HepG2 (cell line): ENCODE measurements around the gene MYO18A. TPM values are rescaled to one million over a fixed set of nuclear protein-coding genes. Genes with fewer than 3 reads are reported as not detected.

Source experiments
- CERS6 ChIP-seq: sonication (generic); formaldehyde crosslinking; IDR thresholded peaks from 2 replicates; pipeline ENCODE4 v1.5.0; 2020; ENCODE audit warnings: missing genetic modification reagents
- E2F5 ChIP-seq: sonication (generic); formaldehyde crosslinking; conservative IDR thresholded peaks from 2 replicates; pipeline ENCODE4 v1.4.0; 2020; ENCODE audit warnings: missing genetic modification reagents
- HES4 ChIP-seq: sonication (generic); formaldehyde crosslinking; IDR thresholded peaks from 2 replicates; pipeline ENCODE4 v1.9.0; 2021; ENCODE audit warnings: mild to moderate bottlenecking, missing genetic modification reagents, borderline replicate concordance
- HINFP ChIP-seq: sonication (generic); formaldehyde crosslinking; IDR thresholded peaks from 2 replicates; pipeline ENCODE4 v1.4.0; 2020; ENCODE audit warnings: low read depth, mild to moderate bottlenecking, missing genetic modification reagents
- IRF9 ChIP-seq: sonication (generic); formaldehyde crosslinking; IDR thresholded peaks from 2 replicates; pipeline ENCODE4 v1.8.0; 2022; ENCODE audit warnings: missing genetic modification reagents, mild to moderate bottlenecking, borderline replicate concordance
- JUNB ChIP-seq: sonication (generic); formaldehyde crosslinking; IDR thresholded peaks from 2 replicates; pipeline ENCODE4 v1.8.0; 2022; ENCODE audit warnings: missing genetic modification reagents, mild to moderate bottlenecking, borderline replicate concordance
- ONECUT2 ChIP-seq: sonication (generic); formaldehyde crosslinking; IDR thresholded peaks from 2 replicates; pipeline ENCODE4 v1.4.0; 2020; ENCODE audit warnings: missing genetic modification reagents
- PLSCR1 ChIP-seq: sonication (generic); formaldehyde crosslinking; IDR thresholded peaks from 2 replicates; pipeline ENCODE4 v1.5.0; 2020; ENCODE audit warnings: missing genetic modification reagents, mild to moderate bottlenecking, borderline replicate concordance
- REL ChIP-seq: sonication (generic); formaldehyde crosslinking; conservative IDR thresholded peaks from 2 replicates; pipeline ENCODE4 v1.8.0; 2022; ENCODE audit warnings: mild to moderate bottlenecking, missing genetic modification reagents, moderate library complexity
- RFX5 ChIP-seq: IDR thresholded peaks from 2 replicates; pipeline ENCODE4 v1.6.1; 2011; ENCODE audit warnings: low read depth, low read length, improper control_type of control experiment
- SIX1 ChIP-seq: sonication (generic); formaldehyde crosslinking; IDR thresholded peaks from 2 replicates; pipeline ENCODE4 v1.4.0; 2020; ENCODE audit warnings: missing genetic modification reagents, borderline replicate concordance
- SMARCE1 ChIP-seq: fragments of 450-650 bp; IDR thresholded peaks from 2 replicates; pipeline ENCODE4 v1.6.1; 2017; ENCODE audit warnings: borderline replicate concordance
- TEAD2 ChIP-seq: sonication (generic); formaldehyde crosslinking; IDR thresholded peaks from 2 replicates; pipeline ENCODE4 v1.9.0; 2021; ENCODE audit warnings: missing genetic modification reagents
- TSC22D2 ChIP-seq: sonication (generic); formaldehyde crosslinking; IDR thresholded peaks from 2 replicates; pipeline ENCODE4 v1.5.1; 2020; ENCODE audit warnings: missing genetic modification reagents, mild to moderate bottlenecking, borderline replicate concordance
- ZBTB33 ChIP-seq: sonication (generic); formaldehyde crosslinking; IDR thresholded peaks from 2 replicates; pipeline ENCODE4 v1.4.0; 2020; ENCODE audit warnings: missing genetic modification reagents
- ZNF143 ChIP-seq: sonication (generic); formaldehyde crosslinking; IDR thresholded peaks from 2 replicates; pipeline ENCODE4 v1.4.0; 2020; ENCODE audit warnings: missing genetic modification reagents
- ZNF230 ChIP-seq: sonication (generic); formaldehyde crosslinking; IDR thresholded peaks from 2 replicates; pipeline ENCODE4 v1.4.0; 2020; ENCODE audit warnings: mild to moderate bottlenecking, missing genetic modification reagents
- ZNF460 ChIP-seq: sonication (generic); formaldehyde crosslinking; IDR thresholded peaks from 2 replicates; pipeline ENCODE4 v1.5.1; 2020; ENCODE audit warnings: missing genetic modification reagents, mild to moderate bottlenecking, borderline replicate concordance
- ZNF468 ChIP-seq: sonication (generic); formaldehyde crosslinking; IDR thresholded peaks from 2 replicates; pipeline ENCODE4 v1.8.0; 2022; ENCODE audit warnings: mild to moderate bottlenecking, moderate library complexity, missing genetic modification reagents
- ZNF598 ChIP-seq: sonication (generic); formaldehyde crosslinking; IDR thresholded peaks from 2 replicates; pipeline ENCODE4 v1.5.1; 2020; ENCODE audit warnings: mild to moderate bottlenecking, missing genetic modification reagents, borderline replicate concordance
- ZNF605 ChIP-seq: sonication (generic); formaldehyde crosslinking; IDR thresholded peaks from 2 replicates; pipeline ENCODE4 v1.8.0; 2022; ENCODE audit warnings: mild to moderate bottlenecking, missing genetic modification reagents
- ZNF790 ChIP-seq: sonication (generic); formaldehyde crosslinking; IDR thresholded peaks from 2 replicates; pipeline ENCODE4 v1.8.0; 2022; ENCODE audit warnings: missing genetic modification reagents, mild to moderate bottlenecking, borderline replicate concordance
- ZSCAN29 ChIP-seq: sonication (generic); formaldehyde crosslinking; conservative IDR thresholded peaks from 2 replicates; pipeline ENCODE4 v1.4.0; 2020; ENCODE audit warnings: mild to moderate bottlenecking, missing genetic modification reagents
- polyA plus RNA-seq, 8 experiments: library from polyadenylated mRNA; depleted of rRNA in 3 of 8; stranded (reverse) in 7 of 8; unstranded in 1 of 8; fragments of >200 nt; fragmentation: Illumina TruSeq in 4 of 8; extraction: Trizol in 4 of 8; gene quantifications; 2 replicates each; pipeline versions ENCODE4 v1.2.1 to v1.2.3, GENCODE V29; 2011 to 2016; ENCODE audit warnings: low read depth in 4 of 8, missing spikeins in 1 of 8, mixed read lengths in 1 of 8; ENCODE audit not compliant: insufficient read depth in 1 of 8
- total RNA-seq, 5 experiments: library from RNA; depleted of rRNA; stranded (reverse); fragments of >200 nt; fragmentation: Illumina TruSeq; extraction: Trizol; gene quantifications; 2 replicates each; pipeline ENCODE4 v1.2.3, GENCODE V29; 2016; ENCODE audit warnings: low read depth in 1 of 5

Gene MYO18A
- total and polyA plus RNA-seq, 2 of the 13 experiments (the other 11 are each of a cell fraction or from before 2014, with no cell fraction given) = 16.8 to 24.8 TPM

DNA sequence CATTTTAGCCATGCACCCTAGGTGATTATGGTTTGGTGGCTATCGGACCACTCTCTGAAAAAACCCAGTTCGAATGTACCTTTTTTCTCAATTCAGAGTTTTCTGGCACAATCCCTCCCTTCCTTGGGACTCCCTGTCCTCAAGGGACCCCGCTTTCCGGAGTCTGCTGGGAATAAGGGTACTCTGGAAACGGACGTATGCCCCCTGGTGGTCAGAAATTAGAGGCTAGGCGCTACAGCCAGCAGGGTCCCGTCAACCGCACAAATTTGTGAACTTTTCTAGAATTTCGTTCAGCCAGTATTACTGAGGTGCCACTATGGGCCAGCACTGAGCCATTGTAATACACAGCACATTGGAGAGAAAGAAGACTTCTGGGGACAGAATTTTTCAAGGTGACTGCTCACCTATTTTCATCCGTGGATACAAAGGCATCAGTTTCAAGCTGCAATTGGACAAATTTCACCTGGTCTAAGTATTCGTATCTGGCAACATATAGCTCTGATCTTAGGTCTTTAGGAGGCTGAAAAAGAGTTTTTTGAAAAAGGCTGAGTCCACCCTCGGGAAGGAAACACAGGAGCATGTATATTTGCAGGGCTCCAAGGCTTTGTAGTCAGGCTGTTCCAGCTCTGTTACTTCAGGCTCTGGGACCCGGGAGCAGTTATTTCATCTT, 39.3 kb upstream of the MYO18A start (continued):
- TF ChIP-seq E2F5 (CRISPR knock-in tag) (no peak), SMARCE1 (no peak), ZNF598 (no peak), HES4 (no peak), CERS6 (CRISPR knock-in tag) (no peak), SIX1 (CRISPR knock-in tag) (0 out of 2 replicates have a peak, but pooled peaks have one; percentile 31), ZNF468 (CRISPR knock-in tag) (no peak), JUNB (CRISPR knock-in tag) (no peak), ZNF605 (CRISPR knock-in tag) (0 out of 2 replicates have a peak, but pooled peaks have one; percentile 54), ZBTB33 (CRISPR knock-in tag) (0 out of 2 replicates have a peak, but pooled peaks have one; percentile 9), ZNF460 (no peak), HINFP (CRISPR knock-in tag) (no peak), IRF9 (CRISPR knock-in tag) (no peak), ZNF790 (CRISPR knock-in tag) (no peak), PLSCR1 (CRISPR knock-in tag) (no peak), ZNF143 (CRISPR knock-in tag) (0 out of 2 replicates have a peak, but pooled peaks have one; percentile 17), ZNF230 (no peak), ZSCAN29 (CRISPR knock-in tag) (no peak), ONECUT2 (CRISPR knock-in tag) (no peak), REL (CRISPR knock-in tag) (no peak), TSC22D2 (CRISPR knock-in tag) (peak; percentile 82; the same call in 1 of the 2 replicates), TEAD2 (CRISPR knock-in tag) (no peak), RFX5 (no peak)
